ENCODE data around the gene VHLL. TPM values are rescaled to one million over a fixed set of nuclear protein-coding genes. Genes with fewer than 3 reads are reported as not detected.
"Not testable (repeated sequence)": the region's sequence is repeated elsewhere in the genome, so short reads cannot be mapped to it uniquely, and the experiment has no call there.

Gene VHLL
- total RNA-seq, 4 donors from 2014 or later = not detected

- TF ChIP-seq POLR2A (IDR thresholded peaks at IDR 0.05) = no peak
- no peak for TF ChIP-seq CTCF (IDR thresholded peaks at IDR 0.05)
- WGBS, 2 donors = 0 to 1% methylated on average over 30 to 45 of the region's 47 CpGs
- peak; percentile 99 to 100 for DNase-seq (ENCODE audit: low spot score in 2 of 2)
- intact Hi-C loops (cut with DNase I; ENCODE audit: low total_unique reads) = no loop called here
- H3K4me3 ChIP-seq (ENCODE audit: low read depth, poor library complexity, severe bottlenecking) = peak within 1 kb of the TSS; percentile 65
Measured at GRCh38 chr1:156338180-156338976, 39.3 kb upstream of the VHLL start, which contains the start of the genes CCT3 and TSACC. CCT3 (minus strand) TSS chr1:156338292; CDS start chr1:156338184, 108 bp downstream. TSACC (plus strand) TSS chr1:156338526; CDS start chr1:156339758, 1,232 bp downstream.

GRCh38 chr1:156337888-156338179, 38.7 kb upstream of the VHLL start:
- intact Hi-C loops (cut with DNase I; ENCODE audit: low total_unique reads) = no loop called here
- WGBS, 2 donors = 0 to 1% methylated on average over 14 of the region's 14 CpGs

GRCh38 chr1:156337052-156337887, 38.2 kb upstream of the VHLL start:
- intact Hi-C loops (cut with DNase I; ENCODE audit: low total_unique reads) = no loop called here
- H3K4me3 ChIP-seq (ENCODE audit: low read depth, poor library complexity, severe bottlenecking) = peak overlapping the region; percentile 65
- TF ChIP-seq POLR2A (IDR thresholded peaks at IDR 0.05) (no peak), CTCF (IDR thresholded peaks at IDR 0.05) (no peak)
- 33 to 42% methylated on average over 34 of the region's 34 CpGs for WGBS, 2 donors
- DNase-seq (ENCODE audit: low spot score in 2 of 2) = peak in 1 of 2 donors; percentile 15

More at GRCh38 chr1:156337888-156338179, 38.7 kb upstream of the VHLL start:
- peak overlapping the region; percentile 65 for H3K4me3 ChIP-seq (ENCODE audit: low read depth, poor library complexity, severe bottlenecking)
- no peak for TF ChIP-seq CTCF (IDR thresholded peaks at IDR 0.05)
- TF ChIP-seq POLR2A (IDR thresholded peaks at IDR 0.05) = no peak
- DNase-seq (ENCODE audit: low spot score in 2 of 2) = no peak

- no peak overlapping the region for H3K4me3 ChIP-seq (ENCODE audit: low read depth, poor library complexity, severe bottlenecking)
- intact Hi-C loops (cut with DNase I; ENCODE audit: low total_unique reads) = no loop called here
- WGBS, 2 donors = 67 to 68% methylated on average over 4 of the region's 4 CpGs
- TF ChIP-seq CTCF (IDR thresholded peaks at IDR 0.05) (no peak), POLR2A (IDR thresholded peaks at IDR 0.05) (no peak)
- no peak for DNase-seq (ENCODE audit: low spot score in 2 of 2)
Measured at GRCh38 chr1:156336242-156336641, 37.1 kb upstream of the VHLL start.

- H3K4me3 ChIP-seq (ENCODE audit: low read depth, poor library complexity, severe bottlenecking); DNase-seq (ENCODE audit: low spot score in 2 of 2): not testable (repeated sequence)
- intact Hi-C loops (cut with DNase I; ENCODE audit: low total_unique reads) = loop anchor here (10.0 kb wide), 1 partner anchor 188 kb away; no protein-coding TSS in a partner anchor
- WGBS, 2 donors = 91 to 95% methylated on average over 9 of the region's 9 CpGs
Measured at GRCh38 chr1:156323179-156323578, 24.1 kb upstream of the VHLL start.

GRCh38 chr1:156320560-156320959, 21.5 kb upstream of the VHLL start:
- H3K4me3 ChIP-seq (ENCODE audit: low read depth, poor library complexity, severe bottlenecking) = no peak overlapping the region
- intact Hi-C loops (cut with DNase I; ENCODE audit: low total_unique reads) = loop anchor here (10.0 kb wide), 1 partner anchor 186 kb away; no protein-coding TSS in a partner anchor
- no peak for TF ChIP-seq POLR2A (IDR thresholded peaks at IDR 0.05)
- no peak for TF ChIP-seq CTCF (IDR thresholded peaks at IDR 0.05)
- WGBS, 2 donors = 77 to 80% methylated on average over 3 of the region's 3 CpGs
- no peak for DNase-seq (ENCODE audit: low spot score in 2 of 2)

All from lower leg skin (tissue), 4 donors.